ENCODE results near the gene PDPN.

DNA sequence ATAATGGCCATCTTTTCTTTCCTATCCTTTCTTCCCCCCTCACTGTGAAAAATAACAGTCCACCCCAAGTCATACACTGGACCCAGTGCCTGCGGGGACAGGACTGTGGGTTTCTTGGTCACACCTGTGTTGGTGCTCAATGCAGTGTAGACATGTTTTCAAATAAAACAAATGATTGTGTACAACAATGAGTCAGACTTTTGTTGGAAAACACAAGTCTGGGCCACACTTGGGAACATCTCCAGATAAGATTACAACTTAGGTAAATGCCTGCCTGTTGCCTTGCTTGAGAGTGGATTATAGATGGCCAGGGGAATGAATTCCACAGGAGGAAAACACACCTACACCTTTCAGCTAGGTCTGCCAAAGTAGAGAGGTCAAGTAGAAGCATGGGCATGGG lies 34.1 kb downstream of the PDPN start:
- TF ChIP-seq CTCF (conservative IDR thresholded peaks at IDR 0.05; ENCODE audit: low read depth in 2 of 2) (no peak), REST (IDR thresholded peaks at IDR 0.05; ENCODE audit: unreplicated experiment) (no peak), EZH2 (IDR thresholded peaks at IDR 0.05; ENCODE audit: low read depth, unreplicated experiment) (no peak), EZH2phosphoT487 (IDR thresholded peaks at IDR 0.05; ENCODE audit: unreplicated experiment) (no peak), JUNB (IDR thresholded peaks at IDR 0.05; ENCODE audit: unreplicated experiment) (no peak), CREB1 (CRISPR knock-in tag; IDR thresholded peaks at IDR 0.05; ENCODE audit: low read depth) (no peak), POLR2AphosphoS5 (IDR thresholded peaks at IDR 0.05; ENCODE audit: low read depth) (no peak), STAT1 (IDR thresholded peaks at IDR 0.05; ENCODE audit: unreplicated experiment) (no peak), ZNF331 (CRISPR knock-in tag; IDR thresholded peaks at IDR 0.05; ENCODE audit: low read depth) (no peak), ETS1 (IDR thresholded peaks at IDR 0.05) (no peak), NANOG (IDR thresholded peaks at IDR 0.05; ENCODE audit: borderline replicate concordance) (no peak)
- TF ChIP-seq, protein P1, sequence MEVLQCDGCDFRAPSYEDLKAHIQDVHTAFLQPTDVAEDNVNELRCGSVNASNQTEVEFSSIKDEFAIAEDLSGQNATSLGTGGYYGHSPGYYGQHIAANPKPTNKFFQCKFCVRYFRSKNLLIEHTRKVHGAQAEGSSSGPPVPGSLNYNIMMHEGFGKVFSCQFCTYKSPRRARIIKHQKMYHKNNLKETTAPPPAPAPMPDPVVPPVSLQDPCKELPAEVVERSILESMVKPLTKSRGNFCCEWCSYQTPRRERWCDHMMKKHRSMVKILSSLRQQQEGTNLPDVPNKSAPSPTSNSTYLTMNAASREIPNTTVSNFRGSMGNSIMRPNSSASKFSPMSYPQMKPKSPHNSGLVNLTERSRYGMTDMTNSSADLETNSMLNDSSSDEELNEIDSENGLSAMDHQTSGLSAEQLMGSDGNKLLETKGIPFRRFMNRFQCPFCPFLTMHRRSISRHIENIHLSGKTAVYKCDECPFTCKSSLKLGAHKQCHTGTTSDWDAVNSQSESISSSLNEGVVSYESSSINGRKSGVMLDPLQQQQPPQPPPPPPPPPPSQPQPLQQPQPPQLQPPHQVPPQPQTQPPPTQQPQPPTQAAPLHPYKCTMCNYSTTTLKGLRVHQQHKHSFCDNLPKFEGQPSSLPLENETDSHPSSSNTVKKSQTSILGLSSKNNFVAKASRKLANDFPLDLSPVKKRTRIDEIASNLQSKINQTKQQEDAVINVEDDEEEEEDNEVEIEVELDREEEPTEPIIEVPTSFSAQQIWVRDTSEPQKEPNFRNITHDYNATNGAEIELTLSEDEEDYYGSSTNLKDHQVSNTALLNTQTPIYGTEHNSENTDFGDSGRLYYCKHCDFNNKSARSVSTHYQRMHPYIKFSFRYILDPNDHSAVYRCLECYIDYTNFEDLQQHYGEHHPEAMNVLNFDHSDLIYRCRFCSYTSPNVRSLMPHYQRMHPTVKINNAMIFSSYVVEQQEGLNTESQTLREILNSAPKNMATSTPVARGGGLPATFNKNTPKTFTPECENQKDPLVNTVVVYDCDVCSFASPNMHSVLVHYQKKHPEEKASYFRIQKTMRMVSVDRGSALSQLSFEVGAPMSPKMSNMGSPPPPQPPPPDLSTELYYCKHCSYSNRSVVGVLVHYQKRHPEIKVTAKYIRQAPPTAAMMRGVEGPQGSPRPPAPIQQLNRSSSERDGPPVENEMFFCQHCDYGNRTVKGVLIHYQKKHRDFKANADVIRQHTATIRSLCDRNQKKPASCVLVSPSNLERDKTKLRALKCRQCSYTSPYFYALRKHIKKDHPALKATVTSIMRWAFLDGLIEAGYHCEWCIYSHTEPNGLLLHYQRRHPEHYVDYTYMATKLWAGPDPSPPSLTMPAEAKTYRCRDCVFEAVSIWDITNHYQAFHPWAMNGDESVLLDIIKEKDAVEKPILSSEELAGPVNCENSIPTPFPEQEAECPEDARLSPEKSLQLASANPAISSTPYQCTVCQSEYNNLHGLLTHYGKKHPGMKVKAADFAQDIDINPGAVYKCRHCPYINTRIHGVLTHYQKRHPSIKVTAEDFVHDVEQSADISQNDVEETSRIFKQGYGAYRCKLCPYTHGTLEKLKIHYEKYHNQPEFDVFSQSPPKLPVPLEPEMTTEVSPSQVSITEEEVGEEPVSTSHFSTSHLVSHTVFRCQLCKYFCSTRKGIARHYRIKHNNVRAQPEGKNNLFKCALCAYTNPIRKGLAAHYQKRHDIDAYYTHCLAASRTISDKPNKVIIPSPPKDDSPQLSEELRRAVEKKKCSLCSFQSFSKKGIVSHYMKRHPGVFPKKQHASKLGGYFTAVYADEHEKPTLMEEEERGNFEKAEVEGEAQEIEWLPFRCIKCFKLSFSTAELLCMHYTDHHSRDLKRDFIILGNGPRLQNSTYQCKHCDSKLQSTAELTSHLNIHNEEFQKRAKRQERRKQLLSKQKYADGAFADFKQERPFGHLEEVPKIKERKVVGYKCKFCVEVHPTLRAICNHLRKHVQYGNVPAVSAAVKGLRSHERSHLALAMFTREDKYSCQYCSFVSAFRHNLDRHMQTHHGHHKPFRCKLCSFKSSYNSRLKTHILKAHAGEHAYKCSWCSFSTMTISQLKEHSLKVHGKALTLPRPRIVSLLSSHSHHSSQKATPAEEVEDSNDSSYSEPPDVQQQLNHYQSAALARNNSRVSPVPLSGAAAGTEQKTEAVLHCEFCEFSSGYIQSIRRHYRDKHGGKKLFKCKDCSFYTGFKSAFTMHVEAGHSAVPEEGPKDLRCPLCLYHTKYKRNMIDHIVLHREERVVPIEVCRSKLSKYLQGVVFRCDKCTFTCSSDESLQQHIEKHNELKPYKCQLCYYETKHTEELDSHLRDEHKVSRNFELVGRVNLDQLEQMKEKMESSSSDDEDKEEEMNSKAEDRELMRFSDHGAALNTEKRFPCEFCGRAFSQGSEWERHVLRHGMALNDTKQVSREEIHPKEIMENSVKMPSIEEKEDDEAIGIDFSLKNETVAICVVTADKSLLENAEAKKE (CRISPR knock-in tag; IDR thresholded peaks at IDR 0.05) = no peak

All from GM23338 (cell line).